Tibial nerve (tissue), 3 donors: ENCODE data around the gene CST5.

Experiments
- POLR2A ChIP-seq, 2 donors: fragments of 450-650 bp; IDR thresholded peaks; one replicate each; pipeline ENCODE4 v1.6.1; 2017; ENCODE audit warnings: antibody characterized with exemption in 2 of 2, mild to moderate bottlenecking in 2 of 2, moderate library complexity in 2 of 2
- TF ChIP-seq, protein P1 (sequence below), 5 experiments: fragments of 200-600 bp in 3 of 5; fragments of 450-650 bp in 2 of 5; sonication (generic) in 3 of 5; IDR thresholded peaks; one replicate each; pipeline ENCODE4 v1.5.1; 2016 to 2019; ENCODE audit warnings: antibody characterized with exemption in 5 of 5, mild to moderate bottlenecking in 3 of 5, moderate library complexity in 2 of 5

DNA sequence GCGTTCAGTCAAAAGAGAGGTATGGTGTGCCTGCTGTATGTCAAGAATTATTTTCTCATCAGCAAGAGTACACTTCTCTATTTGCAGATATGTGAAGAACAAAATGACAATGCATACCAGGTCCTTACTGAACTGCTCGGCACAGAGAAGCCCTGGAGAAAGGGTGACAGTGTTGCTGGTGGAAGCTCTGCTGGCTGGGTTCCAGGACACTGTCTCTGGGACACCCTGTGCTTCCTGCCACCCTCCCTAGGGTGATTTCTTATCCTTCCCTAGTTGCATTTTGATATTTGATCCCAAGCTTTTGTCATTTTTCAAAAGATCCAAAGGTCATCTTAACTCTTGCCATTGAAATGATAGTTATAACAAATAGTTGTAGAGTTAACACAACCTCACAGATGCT, 8.3 kb upstream of the CST5 start:
- TF ChIP-seq, protein P1, sequence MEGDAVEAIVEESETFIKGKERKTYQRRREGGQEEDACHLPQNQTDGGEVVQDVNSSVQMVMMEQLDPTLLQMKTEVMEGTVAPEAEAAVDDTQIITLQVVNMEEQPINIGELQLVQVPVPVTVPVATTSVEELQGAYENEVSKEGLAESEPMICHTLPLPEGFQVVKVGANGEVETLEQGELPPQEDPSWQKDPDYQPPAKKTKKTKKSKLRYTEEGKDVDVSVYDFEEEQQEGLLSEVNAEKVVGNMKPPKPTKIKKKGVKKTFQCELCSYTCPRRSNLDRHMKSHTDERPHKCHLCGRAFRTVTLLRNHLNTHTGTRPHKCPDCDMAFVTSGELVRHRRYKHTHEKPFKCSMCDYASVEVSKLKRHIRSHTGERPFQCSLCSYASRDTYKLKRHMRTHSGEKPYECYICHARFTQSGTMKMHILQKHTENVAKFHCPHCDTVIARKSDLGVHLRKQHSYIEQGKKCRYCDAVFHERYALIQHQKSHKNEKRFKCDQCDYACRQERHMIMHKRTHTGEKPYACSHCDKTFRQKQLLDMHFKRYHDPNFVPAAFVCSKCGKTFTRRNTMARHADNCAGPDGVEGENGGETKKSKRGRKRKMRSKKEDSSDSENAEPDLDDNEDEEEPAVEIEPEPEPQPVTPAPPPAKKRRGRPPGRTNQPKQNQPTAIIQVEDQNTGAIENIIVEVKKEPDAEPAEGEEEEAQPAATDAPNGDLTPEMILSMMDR (IDR thresholded peaks at IDR 0.05) = no peak
- no peak for TF ChIP-seq POLR2A (IDR thresholded peaks at IDR 0.05)
